ENCODE data around the gene FURIN. TPM values are rescaled to one million over a fixed set of nuclear protein-coding genes. Genes with fewer than 3 reads are reported as not detected.

Gene FURIN
- total RNA-seq, 1 donor from 2014 or later, result 47.6 TPM

DNA sequence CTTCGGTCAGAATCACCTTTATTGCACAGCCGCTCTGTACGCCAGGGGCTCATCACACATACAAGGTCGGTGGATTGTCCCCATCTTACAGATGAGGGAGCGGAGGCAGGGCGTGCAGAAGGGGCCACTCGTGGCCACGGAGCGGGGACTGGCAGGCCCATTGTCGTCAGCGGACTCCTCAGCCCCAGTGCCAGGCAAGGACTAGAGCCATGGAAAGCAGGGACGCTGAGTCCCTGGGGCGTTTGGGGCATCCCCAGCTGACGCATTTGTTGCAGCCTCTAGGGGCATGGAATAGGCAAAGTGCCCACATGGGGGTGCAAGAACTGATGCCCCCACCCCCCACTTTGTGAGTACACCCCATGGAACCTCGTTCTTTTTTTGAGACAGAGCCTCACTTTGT is 29.8 kb upstream of the FURIN start:
- no peak for DNase-seq (ENCODE audit: extremely low spot score in 2 of 2)
- Histone ChIP-seq H3K4me1 (no peaks in the 10 kb centered on the region), H3K27ac (no peak overlapping the region), H3K36me3 (no peaks in the 10 kb centered on the region), H3K4me3 (no peak overlapping the region), H3K27me3 (no peaks in the 10 kb centered on the region), H3K9me3 (no peaks in the 10 kb centered on the region)
- no peak for TF ChIP-seq POLR2A (IDR thresholded peaks at IDR 0.05)
- TF ChIP-seq, protein P1, sequence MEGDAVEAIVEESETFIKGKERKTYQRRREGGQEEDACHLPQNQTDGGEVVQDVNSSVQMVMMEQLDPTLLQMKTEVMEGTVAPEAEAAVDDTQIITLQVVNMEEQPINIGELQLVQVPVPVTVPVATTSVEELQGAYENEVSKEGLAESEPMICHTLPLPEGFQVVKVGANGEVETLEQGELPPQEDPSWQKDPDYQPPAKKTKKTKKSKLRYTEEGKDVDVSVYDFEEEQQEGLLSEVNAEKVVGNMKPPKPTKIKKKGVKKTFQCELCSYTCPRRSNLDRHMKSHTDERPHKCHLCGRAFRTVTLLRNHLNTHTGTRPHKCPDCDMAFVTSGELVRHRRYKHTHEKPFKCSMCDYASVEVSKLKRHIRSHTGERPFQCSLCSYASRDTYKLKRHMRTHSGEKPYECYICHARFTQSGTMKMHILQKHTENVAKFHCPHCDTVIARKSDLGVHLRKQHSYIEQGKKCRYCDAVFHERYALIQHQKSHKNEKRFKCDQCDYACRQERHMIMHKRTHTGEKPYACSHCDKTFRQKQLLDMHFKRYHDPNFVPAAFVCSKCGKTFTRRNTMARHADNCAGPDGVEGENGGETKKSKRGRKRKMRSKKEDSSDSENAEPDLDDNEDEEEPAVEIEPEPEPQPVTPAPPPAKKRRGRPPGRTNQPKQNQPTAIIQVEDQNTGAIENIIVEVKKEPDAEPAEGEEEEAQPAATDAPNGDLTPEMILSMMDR (IDR thresholded peaks at IDR 0.05), result no peak
- TF ChIP-seq POLR2AphosphoS5 (IDR thresholded peaks at IDR 0.05; ENCODE audit: insufficient read depth in 1 of 2, low read depth in 1 of 2), result no peak
- intact Hi-C loops (cut with DNase I), result no loop called here

DNA sequence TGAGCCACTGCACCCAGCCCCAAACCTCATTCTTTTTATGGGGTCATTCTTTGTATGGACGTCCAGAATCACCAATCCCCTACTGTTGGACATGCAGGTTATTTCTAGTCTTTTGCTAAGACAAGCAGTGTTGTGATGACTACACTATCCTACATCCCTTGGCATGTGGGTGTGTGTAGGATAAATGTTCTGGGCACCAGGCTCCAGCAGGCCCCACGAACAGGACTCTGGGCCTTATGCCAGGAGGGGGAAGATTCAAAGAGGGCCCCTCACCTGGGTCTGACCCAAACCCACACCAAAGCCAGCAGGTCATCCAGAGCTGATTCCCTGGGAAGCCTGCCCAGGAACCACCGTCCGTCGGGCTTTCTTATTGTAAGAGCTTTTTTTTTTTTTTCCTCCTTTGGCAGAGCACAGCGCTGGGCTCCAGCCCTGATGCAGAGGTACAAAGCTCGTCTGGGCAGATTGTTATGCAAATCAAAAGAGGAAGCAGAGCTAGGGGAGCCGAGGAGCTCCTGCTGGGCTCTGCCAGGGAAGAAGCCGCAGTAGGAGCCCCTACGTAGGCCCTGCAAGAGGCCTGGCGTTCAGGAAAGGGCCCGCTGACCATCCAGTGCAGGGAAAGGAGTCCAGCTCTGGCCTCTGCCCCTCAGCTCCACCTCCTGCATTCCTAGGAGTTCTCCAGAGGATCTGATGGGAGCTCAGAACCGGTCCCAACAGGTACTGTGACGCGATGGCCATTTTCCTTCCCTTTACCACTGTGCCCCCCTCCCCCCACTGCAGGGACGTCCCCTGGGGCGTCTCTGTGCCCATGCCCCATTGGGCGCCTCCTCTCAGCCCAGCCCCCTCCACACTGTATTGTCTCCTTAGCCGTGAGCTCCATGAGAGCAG is 29.0 kb upstream of the FURIN start:
- no peaks in the 10 kb centered on the region for H3K27me3 ChIP-seq
- no peak overlapping the region for H3K4me3 ChIP-seq
- no peaks in the 10 kb centered on the region for H3K9me3 ChIP-seq
- TF ChIP-seq POLR2AphosphoS5 (IDR thresholded peaks at IDR 0.05; ENCODE audit: insufficient read depth in 1 of 2, low read depth in 1 of 2), result no peak
- TF ChIP-seq POLR2A (IDR thresholded peaks at IDR 0.05), result no peak
- TF ChIP-seq, protein P1 (IDR thresholded peaks at IDR 0.05), result no peak
- no peaks in the 10 kb centered on the region for H3K4me1 ChIP-seq
- DNase-seq (ENCODE audit: extremely low spot score in 2 of 2), result no peak
- H3K27ac ChIP-seq, result no peak overlapping the region
- intact Hi-C loops (cut with DNase I), result no loop called here
- no peaks in the 10 kb centered on the region for H3K36me3 ChIP-seq

DNA sequence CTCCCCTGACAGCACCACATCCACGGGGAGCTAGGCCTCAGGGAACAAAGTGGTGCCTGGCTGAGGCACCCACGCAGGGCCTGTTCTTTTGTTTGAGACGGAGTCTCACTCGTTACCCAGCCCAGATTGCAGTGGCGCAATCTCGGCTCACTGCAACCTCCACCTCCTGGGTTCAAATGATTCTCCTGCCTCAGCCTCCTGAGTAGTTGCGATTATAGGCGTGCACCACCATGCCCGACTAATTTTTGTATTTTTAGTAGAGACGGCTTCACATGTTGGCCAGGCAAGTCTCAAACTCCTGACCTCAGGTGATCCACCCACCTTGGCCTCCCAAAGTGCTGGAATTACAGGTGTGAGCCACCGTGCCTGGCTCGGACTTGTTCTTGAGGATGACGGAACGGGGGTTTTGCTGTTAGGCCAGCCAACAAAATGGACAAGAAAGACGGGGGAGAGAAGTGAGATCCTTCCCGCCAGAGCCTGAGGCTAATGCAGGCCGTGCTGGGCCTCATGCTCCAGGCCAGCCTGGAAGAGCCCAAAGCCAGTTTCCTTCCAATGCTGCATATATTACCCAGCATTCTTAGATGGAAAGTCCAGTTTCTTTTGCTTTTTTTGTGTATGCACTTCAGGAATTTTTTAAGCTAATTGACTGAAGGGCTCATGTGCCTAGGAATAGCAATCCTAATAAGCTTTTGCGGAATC is 28.1 kb upstream of the FURIN start:
- Histone ChIP-seq H3K4me1 (no peaks in the 10 kb centered on the region), H3K36me3 (no peaks in the 10 kb centered on the region), H3K27ac (no peak overlapping the region), H3K4me3 (no peak overlapping the region), H3K9me3 (no peaks in the 10 kb centered on the region), H3K27me3 (no peaks in the 10 kb centered on the region)
- DNase-seq (ENCODE audit: extremely low spot score in 2 of 2), result no peak
- intact Hi-C loops (cut with DNase I), result no loop called here
- no peak for TF ChIP-seq POLR2AphosphoS5 (IDR thresholded peaks at IDR 0.05; ENCODE audit: insufficient read depth in 1 of 2, low read depth in 1 of 2)
- TF ChIP-seq, protein P1 (IDR thresholded peaks at IDR 0.05), result no peak
- no peak for TF ChIP-seq POLR2A (IDR thresholded peaks at IDR 0.05)

DNA sequence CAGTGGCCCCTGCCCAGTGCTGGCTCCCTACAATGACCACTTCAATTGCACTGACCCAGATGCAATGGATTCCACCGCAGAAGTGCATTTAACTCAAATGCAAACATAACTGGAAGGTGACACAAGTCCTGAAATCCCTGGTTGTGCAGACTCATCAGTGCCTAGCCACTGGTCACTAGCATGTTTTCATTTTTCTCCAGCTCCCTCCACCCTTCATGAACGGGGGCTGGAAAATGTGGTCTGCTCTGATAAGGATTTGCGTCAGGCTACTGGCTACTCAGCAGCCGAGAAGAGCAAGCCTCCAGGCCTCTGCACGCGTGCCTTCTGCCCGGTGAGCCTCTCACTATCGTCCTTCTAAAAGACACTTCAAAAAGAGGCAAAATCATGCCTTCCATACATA is 27.4 kb upstream of the FURIN start:
- TF ChIP-seq POLR2AphosphoS5 (IDR thresholded peaks at IDR 0.05; ENCODE audit: insufficient read depth in 1 of 2, low read depth in 1 of 2), result no peak
- no peak for TF ChIP-seq POLR2A (IDR thresholded peaks at IDR 0.05)
- TF ChIP-seq, protein P1 (IDR thresholded peaks at IDR 0.05), result no peak
- DNase-seq (ENCODE audit: extremely low spot score in 2 of 2), result no peak
- Histone ChIP-seq H3K4me1 (no peaks in the 10 kb centered on the region), H3K27me3 (no peaks in the 10 kb centered on the region), H3K9me3 (no peaks in the 10 kb centered on the region), H3K4me3 (no peak overlapping the region), H3K36me3 (no peaks in the 10 kb centered on the region), H3K27ac (no peak overlapping the region)
- intact Hi-C loops (cut with DNase I), result no loop called here

DNA sequence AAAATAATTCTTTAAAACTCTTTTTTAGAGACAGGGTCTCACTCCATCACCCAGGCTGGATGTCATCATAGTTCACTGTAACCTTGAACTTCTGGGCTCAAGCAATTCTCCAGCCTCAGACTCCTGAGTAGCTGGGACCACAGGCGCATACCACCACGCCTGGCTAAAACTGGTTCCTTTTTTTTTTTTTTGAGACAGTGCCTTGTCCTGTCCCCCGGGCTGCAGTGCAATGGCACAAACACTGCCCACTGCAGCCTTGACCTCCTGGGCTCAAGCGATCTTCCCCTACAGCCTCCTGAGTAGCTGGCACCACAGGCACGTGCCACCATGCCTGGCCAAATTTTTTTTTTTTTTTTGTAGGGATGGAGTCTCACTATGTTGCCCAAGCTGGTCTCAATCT is 23.7 kb upstream of the FURIN start:
- Histone ChIP-seq H3K4me1 (no peaks in the 10 kb centered on the region), H3K9me3 (no peaks in the 10 kb centered on the region), H3K27me3 (no peaks in the 10 kb centered on the region), H3K4me3 (no peak overlapping the region), H3K27ac (no peak overlapping the region), H3K36me3 (no peaks in the 10 kb centered on the region)
- no peak for DNase-seq (ENCODE audit: extremely low spot score in 2 of 2)
- intact Hi-C loops (cut with DNase I), result no loop called here
- TF ChIP-seq POLR2AphosphoS5 (IDR thresholded peaks at IDR 0.05; ENCODE audit: insufficient read depth in 1 of 2, low read depth in 1 of 2), result no peak
- TF ChIP-seq, protein P1 (IDR thresholded peaks at IDR 0.05), result no peak
- no peak for TF ChIP-seq POLR2A (IDR thresholded peaks at IDR 0.05)

All from vagina (tissue), 2 donors.